AG10803 (cell line): ENCODE results near the gene SLC35B2.

Source experiments
- DNase-seq: peaks from one replicate; pipeline ENCODE4 v3.0.0; 2010; ENCODE audit warnings: low read depth
- H3K4me3 ChIP-seq: 2 replicates; pipeline ENCODE4 v1.5.1; 2011; ENCODE audit warnings: mild to moderate bottlenecking, low read length, control low read depth
- CTCF ChIP-seq: conservative IDR thresholded peaks from 2 replicates; pipeline ENCODE4 v1.5.1; 2011; ENCODE audit warnings: mild to moderate bottlenecking, low read length, control low read depth, inconsistent platforms

The SLC35B2 gene

GRCh38 chr6:44226368-44227147, 30.8 kb downstream of the SLC35B2 start:
- no peak for TF ChIP-seq CTCF
- DNase-seq: no peak
- no peak overlapping the region for H3K4me3 ChIP-seq

- no peak for TF ChIP-seq CTCF
- DNase-seq: no peak
- no peak overlapping the region for H3K4me3 ChIP-seq
These were observed 31.6 kb downstream of the SLC35B2 start for GRCh38 chr6:44225579-44226325.

GRCh38 chr6:44224965-44225305, 32.4 kb downstream of the SLC35B2 start:
- no peak for TF ChIP-seq CTCF
- H3K4me3 ChIP-seq: no peak overlapping the region

GRCh38 chr6:44224029-44224964, 33.0 kb downstream of the SLC35B2 start:
- no peak for TF ChIP-seq CTCF
- peak overlapping the region; percentile 57 for H3K4me3 ChIP-seq
- DNase-seq: no peak

More at GRCh38 chr6:44224965-44225305, 32.4 kb downstream of the SLC35B2 start:
- DNase-seq: no peak

GRCh38 chr6:44223319-44224028, 33.9 kb downstream of the SLC35B2 start, which contains the start of gene SLC29A1:
SLC29A1 (plus strand) TSS chr6:44223595; CDS start chr6:44227314, 3,719 bp downstream.
- TF ChIP-seq CTCF: peak; percentile 23
- H3K4me3 ChIP-seq: peak within 1 kb of the TSS; percentile 57
- no peak for DNase-seq
